H9 (cell line): ENCODE data around the gene KCNK13. TPM values are rescaled to one million over a fixed set of nuclear protein-coding genes. Genes with fewer than 3 reads are reported as not detected.

Experiments used
- DNase-seq: peaks from one replicate; pipeline ENCODE4 v3.0.0-alpha.2; 2017
- H2AFZ ChIP-seq: one replicate; pipeline ENCODE4 v1.6.1; 2013; ENCODE audit warnings: mild to moderate bottlenecking, low read length, control low read depth, moderate library complexity
- H2AK5ac ChIP-seq: 2 replicates; pipeline ENCODE4 v1.6.1; 2013; ENCODE audit warnings: low read length, control low read depth, mixed read lengths; ENCODE audit not compliant: insufficient read length
- H2BK120ac ChIP-seq: one replicate; pipeline ENCODE4 v1.6.1; 2013; ENCODE audit warnings: low read depth, mild to moderate bottlenecking, low read length, control low read depth, inconsistent platforms; ENCODE audit not compliant: poor library complexity, severe bottlenecking
- H2BK12ac ChIP-seq: 2 replicates; pipeline ENCODE4 v1.6.1; 2013; ENCODE audit warnings: low read length, control low read depth, mixed read lengths, low read depth; ENCODE audit not compliant: insufficient read length
- H2BK15ac ChIP-seq: 2 replicates; pipeline ENCODE4 v1.6.1; 2013; ENCODE audit warnings: low read depth, low read length, control low read depth
- H2BK20ac ChIP-seq: one replicate; pipeline ENCODE4 v1.6.1; 2013; ENCODE audit warnings: low read depth, mild to moderate bottlenecking, low read length, control low read depth, inconsistent platforms; ENCODE audit not compliant: poor library complexity, severe bottlenecking
- H2BK5ac ChIP-seq: 2 replicates; pipeline ENCODE4 v1.6.1; 2013; ENCODE audit warnings: low read length, control low read depth, mixed read lengths; ENCODE audit not compliant: insufficient read length
- H3K14ac ChIP-seq: 2 replicates; pipeline ENCODE4 v1.6.1; 2013; ENCODE audit warnings: low read length, control low read depth; ENCODE audit not compliant: insufficient read depth
- H3K18ac ChIP-seq: 2 replicates; pipeline ENCODE4 v1.6.1; 2013; ENCODE audit warnings: low read depth, mild to moderate bottlenecking, mixed read lengths, low read length, control low read depth; ENCODE audit not compliant: insufficient read length
- H3K23ac ChIP-seq: 2 replicates; pipeline ENCODE4 v1.6.1; 2013; ENCODE audit warnings: low read length, control low read depth, mixed read lengths, low read depth; ENCODE audit not compliant: insufficient read length
- H3K23me2 ChIP-seq: 2 replicates; pipeline ENCODE4 v1.6.1; 2013; ENCODE audit warnings: low read depth, mild to moderate bottlenecking, mixed read lengths, low read length, control low read depth; ENCODE audit not compliant: insufficient read length, poor library complexity, severe bottlenecking
- H3K27ac ChIP-seq: 2 replicates; pipeline ENCODE4 v1.5.1; 2013; ENCODE audit warnings: low read length, control low read depth, mixed read lengths, low read depth; ENCODE audit not compliant: insufficient read length
- H3K27me3 ChIP-seq: 2 replicates; pipeline ENCODE4 v1.6.1; 2013; ENCODE audit warnings: low read length, control low read depth, inconsistent platforms; ENCODE audit not compliant: insufficient read depth
- H3K4ac ChIP-seq: 2 replicates; pipeline ENCODE4 v1.6.1; 2013; ENCODE audit warnings: low read depth, mild to moderate bottlenecking, control low read depth, inconsistent platforms, low read length, moderate library complexity
- H3K4me1 ChIP-seq: 2 replicates; pipeline ENCODE4 v1.6.1; 2013; ENCODE audit warnings: low read length, control low read depth, inconsistent platforms; ENCODE audit not compliant: insufficient read depth
- H3K4me2 ChIP-seq: 2 replicates; pipeline ENCODE4 v1.6.1; 2013; ENCODE audit warnings: low read length, control low read depth, mixed read lengths; ENCODE audit not compliant: insufficient read length, insufficient read depth
- H3K56ac ChIP-seq: 2 replicates; pipeline ENCODE4 v1.6.1; 2013; ENCODE audit warnings: low read depth, mild to moderate bottlenecking, mixed read lengths, low read length, control low read depth; ENCODE audit not compliant: insufficient read length
- H3K79me1 ChIP-seq: 2 replicates; pipeline ENCODE4 v1.6.1; 2013; ENCODE audit warnings: low read depth, mild to moderate bottlenecking, moderate library complexity, low read length, control low read depth, inconsistent platforms; ENCODE audit not compliant: insufficient read depth, poor library complexity, severe bottlenecking
- H3K79me2 ChIP-seq: 2 replicates; pipeline ENCODE4 v1.6.1; 2013; ENCODE audit warnings: low read length, control low read depth, inconsistent platforms; ENCODE audit not compliant: insufficient read depth
- H3K9ac ChIP-seq: 2 replicates; pipeline ENCODE4 v1.6.1; 2013; ENCODE audit warnings: low read length, control low read depth, mixed read lengths; ENCODE audit not compliant: insufficient read length; ENCODE audit errors: extremely low read depth
- H3K9me3 ChIP-seq: one replicate; pipeline ENCODE4 v1.6.1; 2013; ENCODE audit warnings: low read depth, low read length, inconsistent platforms; ENCODE audit not compliant: control insufficient read depth
- H3T11ph ChIP-seq: one replicate; pipeline ENCODE4 v1.6.1; 2013; ENCODE audit warnings: mild to moderate bottlenecking, low read length, control low read depth, inconsistent platforms
- H4K20me1 ChIP-seq: one replicate; pipeline ENCODE4 v1.6.1; 2013; ENCODE audit not compliant: control insufficient read depth, insufficient read length, insufficient read depth
- H4K5ac ChIP-seq: 2 replicates; pipeline ENCODE4 v1.6.1; 2013; ENCODE audit warnings: low read depth, mild to moderate bottlenecking, mixed read lengths, low read length, control low read depth; ENCODE audit not compliant: insufficient read length
- H4K8ac ChIP-seq: replicated peaks from 2 replicates; pipeline ENCODE4 v1.6.1; 2013; ENCODE audit warnings: low read length, control low read depth, mixed read lengths, low read depth; ENCODE audit not compliant: insufficient read length
- H4K91ac ChIP-seq: 2 replicates; pipeline ENCODE4 v1.6.1; 2013; ENCODE audit warnings: low read depth, mild to moderate bottlenecking, moderate library complexity, mixed read lengths, low read length, control low read depth; ENCODE audit not compliant: insufficient read length
- H3K27ac Mint-ChIP-seq, 3 experiments: 2 replicates in 2 of 3; 3 replicates in 1 of 3; pipeline ENCODE4 v1.8.0; 2020 to 2021; ENCODE audit warnings: mixed read lengths in 3 of 3, mild to moderate bottlenecking in 1 of 3, moderate library complexity in 1 of 3
- H3K27me3 Mint-ChIP-seq: 2 replicates; pipeline ENCODE4 v1.8.0; 2021; ENCODE audit warnings: low read depth, mild to moderate bottlenecking, moderate library complexity, mixed read lengths
- H3K36me3 Mint-ChIP-seq, 3 experiments: 2 replicates in 2 of 3; 3 replicates in 1 of 3; pipeline ENCODE4 v1.8.0; 2020 to 2021; ENCODE audit warnings: low read depth in 3 of 3, mixed read lengths in 3 of 3; ENCODE audit not compliant: insufficient read depth in 1 of 3
- H3K4me1 Mint-ChIP-seq, 2 experiments: 2 replicates each; pipeline ENCODE4 v1.8.0; 2020; ENCODE audit warnings: mixed read lengths in 2 of 2
- H3K4me3 Mint-ChIP-seq, 2 experiments: 2 replicates in 1 of 2; 3 replicates in 1 of 2; pipeline ENCODE4 v1.8.0; 2020 to 2021; ENCODE audit warnings: mild to moderate bottlenecking in 2 of 2, mixed read lengths in 2 of 2, moderate library complexity in 1 of 2
- H3K9me3 Mint-ChIP-seq, 2 experiments: 2 replicates in 1 of 2; 3 replicates in 1 of 2; pipeline ENCODE4 v1.8.0; 2020; ENCODE audit warnings: mild to moderate bottlenecking in 2 of 2, mixed read lengths in 2 of 2, moderate library complexity in 1 of 2
- CTCF ChIP-seq: fragments of 200-600 bp; sonication (generic); conservative IDR thresholded peaks from 3 replicates; pipeline ENCODE4 v1.8.0; 2021; ENCODE audit warnings: antibody characterized with exemption, mild to moderate bottlenecking
- WGBS: extraction: QIAGEN DNeasy Blood & Tissue Kit; methylation state at CpG from one replicate; pipeline ENCODE4 v1.1.7; 2013; ENCODE audit warnings: missing lambda C conversion rate, low lambda C conversion rate, mixed read lengths; ENCODE audit not compliant: insufficient read length; ENCODE audit errors: extremely low coverage; 5-methylcytosine and 5-hydroxymethylcytosine counted together
- total RNA-seq: library from RNA; stranded (reverse); gene quantifications from 2 replicates; pipeline ENCODE4 v1.2.1, GENCODE V29; 2021

KCNK13 gene
- total RNA-seq, 1 experiment from 2014 or later: 0.39 TPM

- no peak overlapping the region for H3K9ac ChIP-seq
- Mint-ChIP-seq H3K27ac (peak overlapping the region in 1 of 3 experiments; percentile 67; a peak in 2 of 7 replicates), H3K4me1 (no peaks in the 10 kb centered on the region)
Observed at GRCh38 chr14:90034835-90035525, 26.8 kb upstream of the KCNK13 start.

More at GRCh38 chr14:90034835-90035525, 26.8 kb upstream of the KCNK13 start:
- peaks cover 15 to 54% (median 47%) of the 10 kb centered on the region in 3 experiments; a peak in 6 of 7 replicates for H3K36me3 Mint-ChIP-seq
- no peak overlapping the region for H3T11ph ChIP-seq
- no CpG with 5 or more reads among the region's 6 CpGs for WGBS
- H2BK15ac ChIP-seq: no peak overlapping the region
- H3K4me2 ChIP-seq: no peak overlapping the region
- no peaks in the 10 kb centered on the region for H3K4me1 ChIP-seq
- H2BK120ac ChIP-seq: no peak overlapping the region
- H3K9me3 ChIP-seq: no peaks in the 10 kb centered on the region
- H3K79me1 ChIP-seq: no peaks in the 10 kb centered on the region
- H3K27me3 ChIP-seq: no peaks in the 10 kb centered on the region
- H3K23me2 ChIP-seq: no peaks in the 10 kb centered on the region
- no peaks in the 10 kb centered on the region for H3K9me3 Mint-ChIP-seq
- no peak overlapping the region for H2AK5ac ChIP-seq
- no peak overlapping the region for H3K56ac ChIP-seq
- H3K4me3 Mint-ChIP-seq: no peak overlapping the region
- H3K14ac ChIP-seq: no peak overlapping the region
- no peak for TF ChIP-seq CTCF
- no peak overlapping the region for H2BK5ac ChIP-seq
- DNase-seq: no peak
- no peak overlapping the region for H3K4ac ChIP-seq
- H3K27me3 Mint-ChIP-seq: no peaks in the 10 kb centered on the region
- H2BK20ac ChIP-seq: no peak overlapping the region
- H4K5ac ChIP-seq: no peak overlapping the region
- H4K91ac ChIP-seq: no peak overlapping the region
- H3K23ac ChIP-seq: no peak overlapping the region
- H2AFZ ChIP-seq: no peak overlapping the region
- H3K27ac ChIP-seq: no peak overlapping the region
- H3K18ac ChIP-seq: no peak overlapping the region
- no peak overlapping the region for H2BK12ac ChIP-seq
- H4K20me1 ChIP-seq: no peaks in the 10 kb centered on the region
- H4K8ac ChIP-seq: no peak overlapping the region
- H3K79me2 ChIP-seq: no peaks in the 10 kb centered on the region
